Stimulated activated CD4-positive, alpha-beta T cell treated with anti-CD3 and anti-CD28 coated beads, TNF-alpha, amount 100 ng/mL, for 24 hours (primary cell): Measurements from ENCODE around the gene HOXA11.

Source experiments
- DNase-seq, 3 experiments: peaks; one replicate each; pipeline ENCODE4 v3.0.0-alpha.2; 2020; ENCODE audit warnings: low read depth in 3 of 3

Gene HOXA11

DNA sequence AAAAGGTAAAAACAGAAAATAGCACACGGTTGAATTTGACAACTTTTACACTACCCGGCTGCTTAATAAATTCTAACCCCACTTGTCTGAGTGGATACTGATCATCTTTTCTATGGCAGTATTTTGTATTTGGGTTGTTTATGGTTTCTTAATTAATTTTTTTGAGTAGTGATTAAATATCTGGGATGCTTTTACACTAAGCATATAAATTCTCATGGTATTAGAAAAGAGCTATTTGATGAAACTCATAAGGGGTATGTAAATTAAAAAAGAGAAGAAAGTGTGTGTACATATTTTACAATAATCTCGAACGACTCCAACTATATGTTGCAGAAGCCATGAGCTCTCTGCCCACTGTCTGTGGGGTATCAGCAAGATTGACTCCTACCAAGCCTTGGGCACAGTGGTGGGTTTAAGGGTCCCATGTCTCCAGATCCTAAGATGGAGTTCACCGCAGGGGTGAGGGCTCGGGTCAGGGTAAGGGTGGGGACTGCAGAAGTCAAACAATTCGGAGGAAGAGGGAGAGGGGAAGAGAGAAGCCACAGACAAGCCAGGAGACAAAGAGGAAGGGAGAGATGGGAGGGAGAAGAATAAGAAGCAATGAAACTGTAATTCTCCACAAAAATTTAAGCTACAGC, 22.4 kb upstream of the HOXA11 start:
- no peak for DNase-seq

DNA sequence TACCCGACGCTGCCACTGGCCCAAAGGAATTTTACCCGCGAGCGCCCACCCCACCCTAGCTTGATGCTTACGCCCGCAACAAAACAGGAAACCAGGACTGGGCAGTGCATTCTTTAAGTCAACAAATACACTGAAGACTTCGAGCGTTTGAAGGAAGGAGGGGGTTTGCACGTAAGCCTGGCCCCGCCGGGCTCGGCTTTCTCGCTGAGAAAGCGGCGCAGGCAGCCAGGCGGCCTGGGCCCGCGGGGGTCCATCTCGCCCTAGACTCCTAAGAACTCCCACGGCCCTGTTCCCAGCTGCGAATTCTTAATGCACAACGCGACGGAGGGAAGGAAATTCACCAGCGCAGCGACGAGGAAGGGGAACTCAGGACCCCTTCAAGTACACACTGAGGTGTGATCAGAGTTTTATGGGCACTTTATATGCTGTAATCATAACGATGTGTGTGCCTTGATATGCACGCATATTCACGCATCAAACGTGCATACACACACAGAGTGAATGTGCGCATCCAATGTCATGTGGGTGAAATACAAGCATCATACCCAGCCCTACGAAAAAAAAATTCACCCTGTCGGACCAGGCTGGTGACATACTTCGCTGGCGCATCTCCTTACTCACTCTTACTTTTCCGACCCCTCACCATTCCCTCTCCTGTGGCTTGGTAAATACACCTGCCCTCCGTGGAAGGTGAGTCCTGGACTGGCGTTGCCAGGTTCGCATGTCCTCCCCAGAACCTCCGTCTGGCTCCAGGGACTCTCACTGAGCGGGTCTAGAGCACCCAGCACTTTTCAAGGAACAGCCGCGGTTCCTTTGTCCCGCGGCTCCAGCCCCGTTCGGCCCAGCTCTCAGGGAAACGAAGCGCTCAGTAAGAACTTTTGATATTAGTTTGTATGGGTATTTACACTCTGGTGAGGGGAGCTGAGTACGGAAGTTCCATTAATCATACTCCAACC, 20.6 kb upstream of the HOXA11 start:
- DNase-seq: no peak

DNA sequence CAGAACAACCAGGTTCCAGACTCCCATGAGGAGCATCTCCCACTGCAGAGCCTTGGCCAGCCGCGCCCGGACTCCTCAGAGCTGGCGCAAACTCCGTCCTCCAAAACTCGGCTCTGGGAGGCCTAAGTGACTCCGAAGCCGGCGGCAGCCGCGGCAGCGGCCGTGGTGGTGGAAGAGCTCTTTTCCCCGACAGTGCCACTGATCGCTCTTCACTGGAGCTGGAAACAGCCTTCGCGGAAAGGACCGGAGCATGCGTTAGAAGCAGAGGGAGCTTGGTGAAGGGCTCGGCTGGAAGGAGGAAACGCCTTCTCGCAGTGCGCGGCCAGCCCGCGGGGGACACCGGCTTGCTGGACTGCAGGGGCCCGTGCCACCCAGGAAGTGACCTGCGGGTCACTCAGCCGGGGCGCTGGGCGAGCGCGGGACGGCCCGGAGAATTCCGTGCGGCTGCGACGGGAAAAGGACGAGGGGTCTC, 19.9 kb upstream of the HOXA11 start:
- no peak for DNase-seq

DNA sequence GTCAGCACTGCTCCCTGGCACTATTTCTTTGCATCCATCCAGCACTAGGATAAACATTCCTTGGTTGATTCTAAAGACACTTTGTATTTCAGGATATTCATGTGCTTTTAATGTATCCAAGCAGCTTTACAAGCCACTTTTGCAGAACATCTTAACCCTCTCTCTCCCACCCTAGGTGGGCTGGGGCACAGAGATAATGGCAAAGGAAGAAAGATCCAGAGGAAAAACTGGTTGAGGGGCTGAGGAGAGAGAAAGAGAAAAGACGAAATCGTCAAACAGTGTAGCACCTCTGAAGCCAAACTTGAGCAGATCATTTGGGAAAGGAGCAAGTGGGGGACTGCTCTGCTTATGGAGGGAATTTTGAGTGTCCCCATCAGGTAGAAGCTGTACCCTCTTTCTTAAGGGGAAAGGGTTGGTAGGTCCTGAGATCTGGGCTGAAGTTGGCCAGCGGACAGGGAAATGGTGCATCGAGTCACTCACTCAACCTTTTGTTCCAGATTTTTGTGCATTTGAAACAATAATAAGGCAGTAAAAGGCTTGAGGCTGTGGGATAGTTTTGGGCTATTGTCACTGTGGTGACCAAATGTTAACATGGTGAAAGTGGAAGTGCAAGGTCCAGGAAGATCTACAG, 19.0 kb upstream of the HOXA11 start:
- no peak for DNase-seq

DNA sequence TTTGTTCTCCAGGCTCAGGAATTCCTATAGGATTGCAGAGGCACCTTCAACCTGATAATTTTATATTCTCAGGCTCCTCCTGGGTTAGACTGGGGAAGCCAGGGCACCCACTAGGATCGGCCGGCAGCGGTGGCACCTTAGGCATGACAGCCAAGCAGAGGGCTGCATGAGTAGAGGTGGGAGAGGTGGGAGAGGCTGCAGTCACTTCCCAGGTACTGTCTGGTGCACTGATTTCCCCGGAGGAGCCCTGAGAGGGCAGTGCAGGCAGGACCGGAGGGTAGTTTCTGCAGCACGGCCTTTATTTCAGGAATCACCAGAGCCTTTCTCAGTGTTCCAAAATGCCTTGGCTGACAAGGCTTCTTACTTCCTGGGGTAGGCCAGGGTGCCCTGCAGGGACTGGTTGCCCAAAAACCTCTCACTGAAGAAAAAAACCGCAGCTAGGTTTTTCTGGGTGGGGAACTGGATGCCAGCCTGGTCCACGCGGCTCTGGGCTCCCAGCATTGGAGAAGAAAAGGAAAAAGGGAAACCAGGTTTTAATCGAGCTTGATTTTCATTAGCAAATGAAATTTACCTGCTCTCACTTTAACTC, 18.4 kb upstream of the HOXA11 start:
- no peak for DNase-seq

DNA sequence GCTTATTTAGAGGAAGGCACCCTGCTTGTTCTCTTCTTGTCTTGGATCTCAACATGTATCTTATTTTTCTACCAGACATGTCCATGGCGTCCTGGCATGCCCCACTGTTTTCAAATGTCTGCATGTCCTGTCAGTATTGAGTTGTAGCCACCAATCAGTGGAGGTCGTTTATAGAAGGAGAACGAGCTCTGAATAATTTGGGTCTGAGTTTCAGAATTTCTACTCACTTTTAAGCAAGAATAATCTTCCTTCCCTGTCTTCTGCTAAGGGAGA, 17.8 kb upstream of the HOXA11 start:
- DNase-seq: no peak

DNA sequence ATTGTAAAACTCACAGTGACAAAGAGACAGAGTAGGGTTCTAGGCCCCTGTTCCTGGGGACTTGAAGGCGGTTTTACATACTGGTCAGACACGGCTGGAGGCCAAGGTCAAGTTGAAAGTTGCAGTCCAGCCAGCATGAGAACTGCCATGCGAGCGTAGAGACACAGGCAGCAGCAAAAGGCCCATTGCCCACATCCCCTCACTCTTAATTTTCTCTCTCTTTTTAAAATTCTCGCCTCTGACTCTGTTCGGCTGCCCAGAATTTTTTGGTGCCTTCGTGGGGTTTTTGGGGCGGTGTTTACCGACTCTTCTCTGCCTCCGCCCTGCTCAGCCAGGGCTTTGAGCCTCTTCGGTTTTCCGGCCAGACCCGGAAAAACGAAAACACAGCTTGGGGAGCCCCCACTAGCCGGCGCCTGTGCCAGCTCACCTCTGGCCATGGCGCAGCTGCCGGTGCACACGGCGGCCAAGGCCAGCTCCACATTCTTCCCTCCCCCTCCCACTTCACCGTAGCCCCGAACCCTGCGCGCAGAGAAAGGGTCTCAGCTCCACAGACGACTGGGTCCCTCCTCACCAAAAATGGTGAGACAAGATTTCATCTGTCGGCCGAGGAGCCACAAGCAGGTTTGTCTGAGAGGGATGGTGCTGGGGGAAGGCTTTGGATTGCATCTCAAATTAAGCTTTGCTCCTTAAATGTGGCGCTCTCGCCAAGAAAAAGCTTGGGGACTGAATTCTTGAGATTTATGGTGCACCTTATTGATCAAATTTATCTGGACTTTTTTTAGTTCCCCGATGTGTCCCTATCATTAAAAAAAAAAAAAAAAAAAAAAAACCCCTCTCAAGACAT, 17.2 kb upstream of the HOXA11 start:
- DNase-seq: no peak

DNA sequence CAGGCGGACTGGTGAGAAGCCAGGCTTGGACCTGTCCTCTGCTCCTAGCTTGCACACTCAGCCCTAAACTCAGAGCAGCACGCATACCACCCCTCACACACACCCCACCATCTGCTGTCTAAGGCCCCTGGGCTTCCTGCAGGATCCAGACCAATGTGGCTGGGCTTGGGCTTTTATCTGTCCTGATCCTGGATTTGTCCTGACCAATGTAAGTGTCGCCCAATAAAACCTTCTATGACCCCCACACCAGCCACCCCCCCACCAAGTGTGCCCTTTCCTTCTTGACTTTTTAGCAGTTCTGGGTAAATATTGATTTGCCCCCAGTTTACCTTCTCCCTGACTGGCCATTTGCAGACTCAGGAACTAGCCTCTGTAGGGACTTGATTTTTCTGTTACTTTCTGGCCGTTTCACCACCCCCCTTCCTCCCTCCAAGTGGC, 16.6 kb upstream of the HOXA11 start:
- no peak for DNase-seq

DNA sequence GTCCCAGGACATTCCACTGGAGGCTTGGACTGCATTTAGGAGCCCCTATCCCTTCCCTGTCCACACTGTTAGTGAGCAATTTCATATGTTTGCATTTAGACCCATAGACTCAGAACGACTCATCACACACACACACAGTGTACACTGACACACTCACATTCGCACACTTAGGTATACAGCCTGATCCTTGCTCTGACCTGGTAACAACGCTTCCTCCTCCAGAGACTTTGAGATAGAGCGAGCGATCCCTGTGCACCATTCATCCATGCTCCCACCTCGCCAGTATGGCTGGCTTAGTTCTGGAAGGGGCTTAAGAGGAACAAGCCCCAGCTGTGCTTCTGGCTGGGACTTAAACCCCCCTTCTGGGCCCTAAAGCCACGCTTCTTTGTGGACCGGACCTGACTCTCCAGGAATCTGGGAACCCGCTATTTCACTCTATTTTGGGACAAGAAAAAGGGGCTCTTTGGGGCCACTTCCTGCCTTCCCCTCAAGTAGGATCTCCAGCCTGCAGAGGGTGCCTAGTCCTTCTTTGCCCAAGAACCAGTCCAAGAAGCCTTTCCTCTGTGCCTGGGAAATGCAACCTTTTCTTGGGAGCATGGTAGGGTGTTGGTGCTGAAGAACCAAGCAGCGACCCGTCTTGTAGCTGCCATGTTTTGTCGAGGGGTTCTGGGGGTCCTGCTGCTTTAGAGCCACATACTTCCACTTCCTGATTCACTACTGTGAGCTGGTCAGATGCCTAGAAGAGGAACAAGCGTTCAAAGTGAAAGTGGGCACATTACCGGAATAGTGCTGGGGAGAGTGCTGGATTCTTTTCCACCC, 15.9 kb upstream of the HOXA11 start:
- DNase-seq: no peak

DNA sequence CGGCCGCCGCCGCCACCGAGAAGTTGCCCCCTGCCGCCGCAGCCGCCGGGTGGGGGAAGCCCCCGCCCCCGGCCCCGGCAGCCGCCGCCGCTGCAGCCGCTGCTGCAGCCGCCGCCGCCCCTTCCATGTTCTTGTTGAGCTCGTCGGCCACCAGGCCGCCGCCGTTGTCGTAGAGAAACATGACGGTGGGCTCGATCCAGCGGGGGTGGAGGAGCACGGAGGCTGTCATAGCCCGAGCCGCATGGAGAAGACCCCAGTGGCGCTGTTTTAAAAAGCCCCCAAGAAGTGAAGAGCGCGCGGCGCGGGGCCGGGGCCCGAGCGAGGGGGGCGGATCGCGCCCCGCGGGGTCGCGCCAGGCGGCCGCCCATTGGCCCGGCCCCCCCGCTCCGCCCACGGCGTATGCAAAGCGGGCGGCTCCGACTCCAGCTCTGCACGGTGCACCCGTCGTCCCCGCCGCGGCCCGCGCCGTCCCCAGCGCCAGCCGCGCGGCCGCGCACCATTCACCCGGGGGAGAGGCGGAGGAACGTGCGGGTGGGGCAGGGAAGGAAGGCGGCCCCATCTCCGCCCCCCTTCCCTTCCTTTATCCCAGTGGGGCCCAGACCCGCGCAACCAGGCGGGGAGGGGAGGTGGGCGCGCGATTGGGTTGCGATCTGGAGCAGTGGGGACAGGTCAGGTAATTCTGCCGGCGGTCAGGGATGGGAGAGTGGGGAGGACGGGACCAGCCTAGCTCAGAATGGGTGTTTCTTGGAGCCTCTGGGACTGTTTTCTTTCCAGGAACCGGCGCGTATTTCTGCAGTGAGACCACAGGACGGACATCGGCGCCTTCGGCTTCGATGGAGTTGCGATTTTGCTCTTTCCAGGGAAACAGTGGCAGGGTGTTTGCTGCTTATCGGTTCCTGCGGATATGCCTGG, 15.1 kb upstream of the HOXA11 start, which contains the start of gene HOXA13:
Gene HOXA13 (minus strand): TSS at position 243 of the 912 bp plus-strand sequence. CDS start 14 bp downstream, at position 229.
- DNase-seq: no peak

DNA sequence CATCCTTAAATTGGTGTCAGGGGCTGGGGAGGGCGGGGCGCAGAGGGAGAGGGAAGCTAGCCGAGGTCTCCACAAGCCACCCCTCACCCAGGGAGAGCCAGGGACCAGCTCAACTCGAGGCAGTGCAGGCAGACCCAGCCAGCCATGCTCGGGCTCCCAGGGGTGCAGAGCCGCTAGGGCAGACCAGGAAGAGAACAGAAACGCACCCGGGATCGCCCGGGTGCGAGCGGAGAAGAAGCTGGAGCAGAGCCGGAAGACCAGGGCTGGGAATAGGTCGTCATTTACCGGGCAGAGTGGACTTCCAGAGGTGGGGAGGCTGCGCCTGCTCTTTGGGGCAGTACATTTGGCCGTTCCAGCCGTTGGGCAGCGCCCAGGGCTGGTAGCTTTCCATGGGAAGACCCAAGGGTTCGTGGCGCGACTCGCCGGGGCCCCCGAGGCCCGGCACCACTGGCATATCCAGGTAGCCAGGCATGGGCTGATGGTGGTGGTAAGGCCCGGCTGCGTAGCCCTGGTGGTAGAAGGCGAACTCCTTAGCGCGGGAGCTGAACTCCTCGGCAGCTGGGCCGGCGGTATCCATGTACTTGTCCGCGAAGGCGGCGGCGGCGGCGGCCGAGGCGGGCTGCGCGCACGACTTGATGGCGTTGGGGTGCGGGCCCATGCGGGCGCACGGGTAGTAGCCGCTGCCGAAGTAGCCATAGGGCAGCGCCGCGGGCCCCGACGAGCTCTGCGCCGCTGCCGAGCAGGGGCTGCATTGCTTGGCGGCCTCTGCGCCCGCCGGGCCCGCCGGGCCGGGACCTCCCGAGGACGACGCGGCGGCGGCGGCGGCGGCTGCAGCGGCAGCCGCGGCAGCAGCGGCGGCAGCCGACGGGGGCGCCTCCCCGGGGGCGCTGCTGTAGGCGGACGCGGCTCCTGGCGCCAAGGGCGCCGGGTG, 14.1 kb upstream of the HOXA11 start:
- DNase-seq: no peak

DNA sequence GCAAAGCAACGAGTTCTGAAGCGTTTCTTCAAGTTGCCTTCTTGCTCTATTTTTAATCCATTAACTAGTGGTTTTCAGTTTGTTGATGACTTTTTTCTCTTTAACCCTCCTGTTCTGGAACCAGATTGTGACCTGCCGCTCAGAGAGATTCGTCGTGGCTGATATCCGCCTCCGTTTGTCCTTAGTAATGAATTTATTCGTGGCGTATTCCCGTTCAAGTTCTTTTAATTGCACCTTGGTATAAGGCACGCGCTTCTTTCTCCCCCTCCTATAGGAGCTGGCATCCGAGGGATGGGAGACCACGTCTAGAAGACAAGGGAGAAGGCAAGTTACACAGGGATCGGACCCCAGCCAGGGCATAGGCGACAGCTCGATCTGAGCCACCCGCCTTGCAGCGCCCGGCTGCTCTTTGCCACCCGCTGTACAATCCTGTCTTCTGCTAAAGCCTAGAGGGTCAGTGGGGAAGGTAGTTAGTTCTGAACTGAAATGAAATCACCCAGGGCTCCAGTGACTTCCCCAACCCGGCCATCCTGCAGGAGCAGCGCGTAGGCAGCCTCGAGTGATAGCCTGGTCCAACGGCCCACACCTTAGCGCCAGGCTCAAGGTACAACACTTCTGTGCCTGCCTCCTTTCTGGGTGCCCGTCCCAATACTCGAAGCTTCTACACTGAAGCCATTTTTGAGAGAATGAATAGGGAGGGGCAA, 13.3 kb upstream of the HOXA11 start:
- DNase-seq: no peak

DNA sequence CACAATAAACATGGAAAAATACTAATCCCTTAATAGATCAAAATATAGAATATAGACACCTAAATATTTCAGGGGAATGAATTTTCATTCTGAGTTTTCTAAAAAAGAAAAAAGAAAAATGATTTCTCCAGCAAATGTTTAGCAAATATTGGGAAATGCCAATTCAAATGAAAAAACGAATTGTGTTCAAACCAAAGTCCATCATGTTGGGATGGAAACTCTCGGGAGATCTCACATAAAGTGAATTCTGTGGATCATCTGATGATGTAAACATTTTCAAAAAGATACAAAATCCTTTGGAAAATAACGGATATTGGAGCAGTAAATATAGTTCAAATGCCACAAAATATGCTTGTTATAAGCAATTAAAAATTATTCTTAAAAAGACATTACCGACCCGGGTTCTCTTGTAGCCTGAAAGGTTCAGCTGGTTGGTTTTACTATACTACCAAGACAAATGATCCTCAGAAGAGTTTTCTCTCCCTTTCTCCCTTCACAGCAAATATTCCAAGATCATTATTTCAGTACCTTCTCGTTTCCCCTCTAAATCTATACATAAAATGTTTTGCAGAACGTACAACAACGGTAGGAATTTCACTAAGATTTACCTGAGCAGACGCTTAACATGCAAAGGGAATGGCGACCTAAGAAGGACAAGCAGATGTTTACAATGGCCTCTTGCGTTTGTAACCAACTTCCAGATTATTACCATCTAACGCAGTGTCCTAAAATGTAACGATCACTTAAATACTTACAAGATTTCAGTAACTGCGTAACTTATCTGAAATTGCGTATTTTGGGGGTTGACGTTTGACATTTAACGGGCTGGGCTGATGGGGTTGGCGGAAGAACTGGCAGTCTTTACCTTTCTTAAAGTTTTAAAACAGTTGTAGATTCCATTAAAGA, 12.4 kb upstream of the HOXA11 start:
- DNase-seq: no peak

DNA sequence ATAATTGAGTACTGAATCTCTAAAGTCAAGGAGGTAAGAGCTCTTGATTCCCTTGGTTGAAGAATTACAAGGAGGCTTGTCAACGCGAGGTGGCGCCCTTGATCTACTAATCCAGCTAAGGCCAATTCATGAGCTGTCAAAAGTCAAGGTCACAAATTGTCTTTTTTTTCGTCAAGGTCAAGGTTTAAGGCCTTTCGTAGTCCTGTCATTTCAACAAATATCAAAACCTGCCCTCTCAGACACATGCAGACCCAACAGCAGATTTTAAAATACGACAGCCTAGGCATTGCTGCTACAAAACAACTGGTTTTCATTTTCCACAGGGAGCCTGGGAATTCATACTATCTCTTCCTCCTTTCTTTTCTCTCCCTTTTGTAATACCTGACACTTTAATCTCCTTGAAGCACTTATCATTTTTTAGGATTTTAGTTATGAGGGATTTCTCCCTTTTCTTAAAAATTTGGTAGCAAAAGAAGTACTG, 11.3 kb upstream of the HOXA11 start:
- peak; percentile 60 to 83 (median 78) for DNase-seq

DNA sequence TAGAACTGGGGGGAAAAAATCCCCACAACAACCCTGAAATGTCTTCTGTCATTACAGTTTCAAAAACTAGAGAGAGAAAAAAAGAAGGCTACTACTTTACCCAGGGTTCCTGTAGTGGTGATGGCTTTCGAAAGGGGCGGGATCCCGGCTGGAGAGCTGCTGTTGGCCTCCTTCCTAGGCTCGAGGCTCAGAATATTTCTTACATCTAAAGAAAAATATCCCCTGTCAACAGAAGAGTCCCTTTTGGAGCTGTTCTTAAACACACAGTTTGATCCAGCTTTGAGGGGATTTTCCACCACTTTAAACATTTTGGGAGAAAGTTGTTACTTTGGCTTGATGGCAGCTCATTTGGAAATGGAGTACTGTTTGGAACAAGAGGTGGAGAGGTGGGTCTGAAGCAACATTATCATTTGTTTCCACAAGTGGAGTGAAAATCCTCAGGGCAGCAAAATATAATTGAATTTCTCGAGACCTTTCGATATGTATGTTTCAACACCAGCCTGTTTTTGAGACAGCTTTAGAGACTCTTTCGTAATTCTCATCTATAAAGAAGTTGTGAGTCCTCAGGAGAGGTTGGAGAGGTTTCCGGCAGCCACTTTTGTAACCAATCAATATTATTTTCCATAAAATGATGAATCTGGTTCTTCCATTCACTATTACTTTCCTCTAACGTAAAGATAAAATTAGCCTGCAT, 9.8 kb upstream of the HOXA11 start:
- DNase-seq: no peak

DNA sequence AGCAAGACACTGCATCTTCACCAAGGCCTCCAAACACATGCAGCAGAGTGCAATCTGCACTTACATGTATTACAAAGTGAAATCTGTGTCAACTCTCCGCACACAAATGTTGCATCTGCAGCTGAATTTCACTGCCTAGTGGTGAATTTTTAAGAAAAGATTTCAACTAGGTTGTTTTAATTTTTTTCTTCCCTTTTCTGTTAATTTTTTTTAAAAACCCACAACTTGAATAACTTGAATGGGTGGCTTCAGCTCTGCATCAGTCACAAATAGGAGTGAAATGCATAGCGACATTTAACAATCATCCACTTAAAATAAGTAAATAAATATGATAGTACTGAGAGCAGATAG, 8.9 kb upstream of the HOXA11 start:
- DNase-seq: no peak
